HEK293 (cell line): ENCODE measurements around the gene KCNQ2.

Experiments
- CTCF ChIP-seq: fragments of 450-650 bp; formaldehyde crosslinking; IDR thresholded peaks from 2 replicates; pipeline ENCODE4 v1.5.1; 2016; ENCODE audit warnings: missing biosample characterization, missing genetic modification characterization
- ZNF18 ChIP-seq: fragments of 450-650 bp; formaldehyde crosslinking; IDR thresholded peaks from 2 replicates; pipeline ENCODE4 v1.5.1; 2016; ENCODE audit warnings: missing biosample characterization, missing genetic modification characterization

GRCh38 chr20:63356931-63357879, 115.2 kb downstream of the KCNQ2 start:
- TF ChIP-seq ZNF18 = no peak
- TF ChIP-seq CTCF = no peak
